ENCODE results near the gene SLC22A23. TPM values are rescaled to one million over a fixed set of nuclear protein-coding genes. Genes with fewer than 3 reads are reported as not detected.

Gene SLC22A23
- total RNA-seq, 1 donor from 2014 or later = 0.52 TPM

- no peak for DNase-seq (ENCODE audit: low read depth)
- H3K4me3 ChIP-seq (ENCODE audit: low read depth, low read length) = no peak overlapping the region
- TF ChIP-seq CTCF (conservative IDR thresholded peaks at IDR 0.05; ENCODE audit: low read depth, low read length) = no peak
These were observed 235.3 kb downstream of the SLC22A23 start for GRCh38 chr6:3221578-3221977.

- no peak for TF ChIP-seq CTCF (conservative IDR thresholded peaks at IDR 0.05; ENCODE audit: low read depth, low read length)
- no peak for DNase-seq (ENCODE audit: low read depth)
- H3K4me3 ChIP-seq (ENCODE audit: low read depth, low read length) = no peak overlapping the region
These were observed 236.5 kb downstream of the SLC22A23 start for GRCh38 chr6:3220366-3220765.

Other genes starting within 250 kb of the SLC22A23 start
- 213 and 219 TPM in 2 replicates for gene TUBB2B, start 229.4 kb downstream of the SLC22A23 start, total RNA-seq
- gene PSMG4, start 198.1 kb downstream of the SLC22A23 start, total RNA-seq = 24.6 and 28.6 TPM in 2 replicates